ENCODE results near the gene ATP6V1E1. TPM values are rescaled to one million over a fixed set of nuclear protein-coding genes. Genes with fewer than 3 reads are reported as not detected.

ATP6V1E1 gene
- 100 to 1,000 TPM; 279 to 286 TPM for total RNA-seq

GRCh38 chr22:17628406-17629172 lies at the start of gene ATP6V1E1:
Gene ATP6V1E1, minus strand, starts transcription at chr22:17628749. Its CDS starts 114 bp downstream, at chr22:17628635.

GRCh38 chr22:17638432-17639246 lies 10.1 kb upstream of the ATP6V1E1 start, which contains the start of gene BCL2L13:
Gene BCL2L13, plus strand, starts transcription at chr22:17638757. Its CDS starts 16,955 bp downstream, at chr22:17655712.

DNA sequence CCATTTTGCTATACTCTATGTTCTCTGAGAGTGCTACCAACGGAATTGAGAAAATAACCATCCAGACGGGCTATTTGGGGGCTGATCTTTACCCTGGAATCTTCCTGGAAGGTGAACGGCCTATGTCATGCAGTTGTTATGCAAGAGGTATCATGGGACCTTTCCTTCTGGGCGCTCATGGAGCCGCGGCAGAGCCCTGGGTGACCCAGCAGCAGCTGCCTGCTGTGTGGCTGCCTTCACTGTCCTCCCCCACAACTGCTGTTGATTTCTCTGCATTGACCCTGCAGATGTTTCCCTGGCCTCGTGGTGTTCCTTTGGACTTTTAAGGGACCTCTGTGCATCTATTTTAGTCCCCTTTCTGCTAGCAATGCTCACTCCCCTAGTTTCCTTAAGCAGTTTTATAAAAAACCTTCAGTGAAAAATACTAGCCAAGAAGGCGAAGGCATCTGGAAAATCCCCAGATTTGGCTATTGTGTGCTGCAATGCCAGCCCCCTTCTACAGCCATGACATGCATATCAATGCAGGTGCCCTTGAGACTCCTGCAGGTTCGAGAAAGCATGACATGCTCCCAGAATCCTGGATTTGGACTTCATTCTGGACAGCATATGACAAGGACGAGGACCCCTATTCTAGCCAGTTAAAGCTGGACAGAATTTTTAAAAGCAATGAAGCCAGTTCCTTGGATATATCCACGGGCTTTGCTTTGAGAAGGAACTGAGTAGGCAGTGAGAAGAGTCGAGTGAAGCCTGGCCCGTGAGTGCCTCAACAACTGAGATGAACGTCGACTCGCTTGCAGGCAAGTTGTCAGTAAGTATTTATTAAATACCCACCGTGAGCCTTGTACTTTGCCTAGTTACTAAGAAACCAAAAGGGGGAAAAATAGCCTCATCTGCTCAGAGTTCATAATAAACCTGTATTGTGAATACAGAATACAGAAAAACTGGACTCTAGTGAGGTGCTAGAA lies 65.4 kb downstream of the ATP6V1E1 start, which contains the start of gene SLC25A18:
Gene SLC25A18, plus strand, starts transcription at position 593 of the 965 bp plus-strand sequence. CDS start 16,447 bp downstream, outside the sequence.

Other genes with a start within 250 kb of the ATP6V1E1 start
- under 1 TPM; under 0.01 to 0.67 TPM for gene SLC25A18, start 65.3 kb downstream of the ATP6V1E1 start, total RNA-seq
- gene BCL2L13, start 10.0 kb upstream of the ATP6V1E1 start, total RNA-seq = 100 to 1,000 TPM; 111 to 118 TPM
- gene BID, start 145.7 kb upstream of the ATP6V1E1 start, total RNA-seq = 10 to 100 TPM; 13.8 to 18.3 TPM